Activated CD4-positive, alpha-beta T cell treated with anti-CD3 and anti-CD28 coated beads, Interleukin-2, amount 10 ng/mL, durations not matched to agents 7 days and 5 days (primary cell): Measurements from ENCODE around the gene BPGM. TPM values are rescaled to one million over a fixed set of nuclear protein-coding genes. Genes with fewer than 3 reads are reported as not detected.

Source experiments
- CTCF ChIA-PET: fragments of 350-600 bp; sonication (Branson Sonifier 250); formaldehyde crosslinking; loops from one replicate; lab custom pipeline; 2021; ENCODE audit warnings: antibody characterized with exemption; lab: Charles Lee
- POLR2A ChIA-PET: fragments of 350-600 bp; sonication (Branson Sonifier 250); formaldehyde crosslinking; loops from one replicate; lab custom pipeline; 2021; ENCODE audit warnings: antibody characterized with exemption; lab: Charles Lee
- DNase-seq: peaks from one replicate; pipeline ENCODE4 v3.0.0-alpha.2; 2020
- H3K27ac Mint-ChIP-seq: one replicate; pipeline ENCODE4 v1.8.0; 2021; ENCODE audit warnings: mild to moderate bottlenecking, moderate library complexity, mixed read lengths
- H3K27me3 Mint-ChIP-seq: one replicate; pipeline ENCODE4 v1.8.0; 2021; ENCODE audit warnings: mixed read lengths
- H3K36me3 Mint-ChIP-seq: one replicate; pipeline ENCODE4 v1.8.0; 2021; ENCODE audit warnings: low read depth, mixed read lengths
- H3K4me1 Mint-ChIP-seq: one replicate; pipeline ENCODE4 v1.8.0; 2021; ENCODE audit warnings: mixed read lengths
- H3K4me3 Mint-ChIP-seq: one replicate; pipeline ENCODE4 v1.8.0; 2021; ENCODE audit warnings: mild to moderate bottlenecking, moderate library complexity, mixed read lengths
- H3K9me3 Mint-ChIP-seq: one replicate; pipeline ENCODE4 v1.8.0; 2021; ENCODE audit warnings: mixed read lengths
- total RNA-seq, 2 experiments: library from RNA; stranded (reverse); gene quantifications; one replicate each; pipeline ENCODE4 v1.2.3, GENCODE V29; 2021

Gene BPGM
- 10 to 100 TPM; 14.6 to 15.5 TPM for total RNA-seq

- H3K36me3 Mint-ChIP-seq, result peaks cover 14% of the 10 kb centered on the region
- CTCF ChIA-PET, result interaction anchor here (1.1 to 5.1 kb wide), 6 partner anchors 8 to 34 kb away, joined by 3 to 29 read pairs (median 5); no protein-coding TSS in a partner anchor
- no peaks in the 10 kb centered on the region for H3K27me3 Mint-ChIP-seq
- peaks cover 28% of the 10 kb centered on the region for H3K4me1 Mint-ChIP-seq
- H3K9me3 Mint-ChIP-seq, result peaks cover 4% of the 10 kb centered on the region
- H3K4me3 Mint-ChIP-seq, result no peak within 1 kb of the TSS
- no peak within 1 kb of the TSS for H3K27ac Mint-ChIP-seq
- peak; percentile 98 for DNase-seq
- POLR2A ChIA-PET, result interaction anchor here (0.7 to 2.2 kb wide), 3 partner anchors 11 to 339 kb away, joined by 3 to 11 read pairs (median 4); partner anchors contain the start of gene AGBL3
These were observed at the start of gene BPGM for GRCh38 chr7:134646425-134647305. Gene BPGM (plus strand): TSS chr7:134646853. CDS start chr7:134661508, 14,655 bp downstream.

DNA sequence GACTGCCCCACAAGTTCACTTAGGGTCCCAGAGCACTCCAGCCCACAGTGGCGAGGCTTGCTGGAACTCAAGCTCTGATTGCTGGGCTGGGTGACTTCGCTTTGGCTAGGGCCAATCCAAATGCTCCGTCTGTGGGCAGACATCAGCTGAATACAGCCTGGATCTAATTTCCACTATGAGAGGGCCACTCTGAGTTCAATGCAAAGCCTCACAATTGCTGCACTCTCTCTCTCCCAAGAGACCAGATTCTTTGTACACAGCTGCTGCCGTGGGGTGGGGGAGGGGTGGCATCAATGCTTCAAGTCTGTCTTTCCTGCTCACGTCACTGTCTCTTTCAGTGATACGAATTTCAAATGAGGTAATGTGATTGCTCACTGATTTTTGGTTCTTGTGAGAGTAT lies 47.3 kb upstream of the BPGM start:
- no peak overlapping the region for H3K4me3 Mint-ChIP-seq
- ChIA-PET CTCF (no interaction called here), POLR2A (no interaction called here)
- H3K36me3 Mint-ChIP-seq, result no peaks in the 10 kb centered on the region
- no peaks in the 10 kb centered on the region for H3K4me1 Mint-ChIP-seq
- H3K9me3 Mint-ChIP-seq, result peaks cover 6% of the 10 kb centered on the region
- DNase-seq, result no peak
- H3K27ac Mint-ChIP-seq, result no peak overlapping the region
- H3K27me3 Mint-ChIP-seq, result peaks cover 14% of the 10 kb centered on the region

GRCh38 chr7:134601459-134601858 lies 45.2 kb upstream of the BPGM start:
- ChIA-PET CTCF (no interaction called here), POLR2A (no interaction called here)
- peaks cover 21% of the 10 kb centered on the region for H3K27me3 Mint-ChIP-seq

DNA sequence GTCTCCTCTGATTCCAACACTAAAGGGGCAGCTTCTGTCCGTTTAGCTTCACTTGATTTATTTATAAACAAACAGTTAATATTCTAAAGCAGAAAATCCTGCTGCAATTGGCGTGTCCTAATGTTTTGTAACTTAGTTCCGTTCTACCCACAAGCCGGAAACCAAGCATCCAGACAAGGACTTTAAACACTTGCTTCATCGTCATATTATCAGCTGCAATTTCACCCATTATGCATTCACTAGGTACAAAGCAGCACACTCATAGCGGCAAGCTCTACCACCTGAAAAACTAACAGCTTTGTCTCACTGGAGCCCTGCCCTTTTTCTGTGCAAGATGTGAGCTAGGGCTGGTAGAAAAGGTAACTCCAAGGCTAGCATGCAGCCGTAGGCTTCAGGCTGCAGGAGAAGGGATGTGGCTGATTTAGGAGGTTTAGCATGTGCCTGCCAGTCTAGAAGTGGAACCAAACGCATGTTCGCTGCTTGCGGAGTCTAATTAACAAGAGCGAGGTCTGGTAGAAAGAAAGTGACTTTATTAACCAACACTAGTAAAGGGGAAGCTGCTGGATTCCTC lies 43.7 kb upstream of the BPGM start:
- ChIA-PET CTCF (no interaction called here), POLR2A (no interaction called here)
- Mint-ChIP-seq H3K27ac (no peak overlapping the region), H3K9me3 (peaks cover 6% of the 10 kb centered on the region), H3K36me3 (no peaks in the 10 kb centered on the region), H3K4me1 (peaks cover 3% of the 10 kb centered on the region), H3K4me3 (no peak overlapping the region), H3K27me3 (peaks cover 34% of the 10 kb centered on the region)
- DNase-seq, result no peak

More at GRCh38 chr7:134601459-134601858, 45.2 kb upstream of the BPGM start:
- Mint-ChIP-seq H3K36me3 (no peaks in the 10 kb centered on the region), H3K4me3 (no peak overlapping the region), H3K4me1 (peaks cover 1% of the 10 kb centered on the region), H3K27ac (no peak overlapping the region), H3K9me3 (peaks cover 6% of the 10 kb centered on the region)
- DNase-seq, result no peak

- POLR2A ChIA-PET, result no interaction called here
These were observed 40.4 kb upstream of the BPGM start for GRCh38 chr7:134605978-134606923.

GRCh38 chr7:134611611-134612151 lies 35.0 kb upstream of the BPGM start:
- Mint-ChIP-seq H3K27me3 (peaks cover 30% of the 10 kb centered on the region), H3K4me3 (no peak overlapping the region), H3K9me3 (no peaks in the 10 kb centered on the region), H3K27ac (no peak overlapping the region), H3K4me1 (peaks cover 10% of the 10 kb centered on the region), H3K36me3 (no peaks in the 10 kb centered on the region)
- POLR2A ChIA-PET, result no interaction called here
- no peak for DNase-seq
- CTCF ChIA-PET, result interaction anchor here (0.7 to 2.0 kb wide), 5 partner anchors 12 to 443 kb away, joined by 3 to 7 read pairs (median 4); partner anchors contain the start of gene BPGM

More at GRCh38 chr7:134605978-134606923, 40.4 kb upstream of the BPGM start:
- H3K9me3 Mint-ChIP-seq, result no peaks in the 10 kb centered on the region
- H3K27me3 Mint-ChIP-seq, result peaks cover 40% of the 10 kb centered on the region
- no peak overlapping the region for H3K4me3 Mint-ChIP-seq
- DNase-seq, result peak; percentile 68
- H3K36me3 Mint-ChIP-seq, result no peaks in the 10 kb centered on the region
- CTCF ChIA-PET, result interaction anchor here (0.8 to 2.8 kb wide), 5 partner anchors 13 to 183 kb away, joined by 3 to 11 read pairs (median 4); no protein-coding TSS in a partner anchor
- peaks cover 3% of the 10 kb centered on the region for H3K4me1 Mint-ChIP-seq
- H3K27ac Mint-ChIP-seq, result no peak overlapping the region

DNA sequence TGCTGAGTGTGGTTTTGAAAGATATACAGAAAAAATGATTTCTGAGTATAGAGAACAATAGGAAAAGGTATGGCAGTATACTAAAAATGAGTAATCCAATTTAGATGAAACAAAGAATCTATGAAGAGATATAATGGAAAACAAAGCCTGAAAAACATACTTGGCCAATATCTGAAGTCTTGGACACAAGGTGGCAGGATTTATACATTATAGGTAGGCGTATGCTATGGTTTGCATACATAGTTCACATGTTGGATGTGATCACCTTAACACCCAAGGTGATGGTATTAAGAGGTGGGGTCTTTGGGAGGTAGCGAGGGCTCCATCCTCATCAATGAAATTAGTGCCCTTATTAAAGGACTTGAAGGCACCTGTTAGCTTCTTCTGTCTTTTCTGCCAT lies 34.5 kb upstream of the BPGM start:
- Mint-ChIP-seq H3K27me3 (peaks cover 30% of the 10 kb centered on the region), H3K36me3 (no peaks in the 10 kb centered on the region), H3K27ac (no peak overlapping the region), H3K4me1 (peaks cover 10% of the 10 kb centered on the region), H3K9me3 (no peaks in the 10 kb centered on the region), H3K4me3 (no peak overlapping the region)
- no peak for DNase-seq
- CTCF ChIA-PET, result interaction anchor here (0.7 to 2.0 kb wide), 5 partner anchors 12 to 442 kb away, joined by 3 to 7 read pairs (median 4); partner anchors contain the start of gene BPGM
- POLR2A ChIA-PET, result no interaction called here

- H3K27ac Mint-ChIP-seq, result peak overlapping the region; percentile 33
- POLR2A ChIA-PET, result interaction anchor here (0.7 kb wide), 1 partner anchor 468 kb away, joined by 4 read pairs; no protein-coding TSS in a partner anchor
- H3K4me1 Mint-ChIP-seq, result peaks cover 10% of the 10 kb centered on the region
- no peak for DNase-seq
- H3K36me3 Mint-ChIP-seq, result no peaks in the 10 kb centered on the region
- H3K27me3 Mint-ChIP-seq, result peaks cover 25% of the 10 kb centered on the region
- no peak overlapping the region for H3K4me3 Mint-ChIP-seq
- CTCF ChIA-PET, result interaction anchor here (1.3 to 2.0 kb wide), 3 partner anchors 17 to 154 kb away, joined by 3 to 6 read pairs (median 4); partner anchors contain the start of gene BPGM
- H3K9me3 Mint-ChIP-seq, result no peaks in the 10 kb centered on the region
These were observed 32.9 kb upstream of the BPGM start for GRCh38 chr7:134613623-134614347.

GRCh38 chr7:134616611-134617010 lies 30.0 kb upstream of the BPGM start:
- Mint-ChIP-seq H3K27ac (no peak overlapping the region), H3K4me1 (peaks cover 10% of the 10 kb centered on the region), H3K4me3 (no peak overlapping the region), H3K36me3 (no peaks in the 10 kb centered on the region), H3K27me3 (peaks cover 27% of the 10 kb centered on the region), H3K9me3 (no peaks in the 10 kb centered on the region)
- ChIA-PET POLR2A (no interaction called here), CTCF (interaction anchor here (1.6 kb wide), 1 partner anchor 16 kb away, joined by 4 read pairs; no protein-coding TSS in a partner anchor)
- no peak for DNase-seq

- CTCF ChIA-PET, result interaction anchor here (0.5 to 3.3 kb wide), 5 partner anchors 11 to 628 kb away, joined by 3 to 11 read pairs (median 3); no protein-coding TSS in a partner anchor
- POLR2A ChIA-PET, result no interaction called here
These were observed 27.7 kb upstream of the BPGM start for GRCh38 chr7:134618756-134619530.

More at GRCh38 chr7:134618756-134619530, 27.7 kb upstream of the BPGM start:
- H3K36me3 Mint-ChIP-seq, result no peaks in the 10 kb centered on the region
- DNase-seq, result no peak
- no peak overlapping the region for H3K4me3 Mint-ChIP-seq
- H3K9me3 Mint-ChIP-seq, result no peaks in the 10 kb centered on the region
- H3K4me1 Mint-ChIP-seq, result peaks cover 5% of the 10 kb centered on the region
- peaks cover 38% of the 10 kb centered on the region for H3K27me3 Mint-ChIP-seq
- H3K27ac Mint-ChIP-seq, result no peak overlapping the region
